Upper lobe of left lung (tissue), 6 donors: ENCODE data around the gene PLEKHG4B. TPM values are rescaled to one million over a fixed set of nuclear protein-coding genes. Genes with fewer than 3 reads are reported as not detected.

ENCODE experiments used
- ATAC-seq, 2 donors: fragments of 200-7000 bp; cut with Tn5 transposase; one replicate each; pipeline ENCODE4 v1.9.1; 2022; ENCODE audit warnings: mild to moderate bottlenecking in 2 of 2, moderate library complexity in 2 of 2; ENCODE audit not compliant: low FRiP score in 2 of 2
- DNase-seq, 2 donors: peaks; one replicate each; pipeline ENCODE4 v3.0.0-alpha.2; 2019 to 2020
- H3K27ac ChIP-seq, 4 donors: fragments of 200-600 bp; sonication (generic); one replicate each; pipeline ENCODE4 v1.5.1; 2016 to 2019
- H3K27me3 ChIP-seq, 4 donors: fragments of 200-600 bp; sonication (generic); one replicate each; pipeline ENCODE4 v1.5.1; 2017 to 2019
- H3K36me3 ChIP-seq, 4 donors: fragments of 200-600 bp; sonication (generic); one replicate each; pipeline ENCODE4 v1.5.1; 2016 to 2019
- H3K4me1 ChIP-seq, 4 donors: fragments of 200-600 bp; sonication (generic); one replicate each; pipeline ENCODE4 v1.5.1; 2018 to 2019
- H3K4me3 ChIP-seq, 4 donors: fragments of 200-600 bp; sonication (generic); one replicate each; pipeline ENCODE4 v1.5.1; 2017 to 2019; ENCODE audit warnings: mild to moderate bottlenecking in 2 of 4, moderate library complexity in 1 of 4
- H3K9me3 ChIP-seq, 4 donors: fragments of 200-600 bp; sonication (generic); one replicate each; pipeline ENCODE4 v1.5.1; 2018 to 2019
- CTCF ChIP-seq, 6 experiments: fragments of 450-650 bp in 4 of 6; fragments of 200-600 bp in 2 of 6; sonication (generic) in 2 of 6; IDR thresholded peaks; one replicate each; pipeline ENCODE4 v1.5.1; 2016 to 2019; ENCODE audit warnings: antibody characterized with exemption in 6 of 6
- EP300 ChIP-seq, 4 donors: sonication (generic); formaldehyde crosslinking; IDR thresholded peaks; one replicate each; pipeline ENCODE4 v1.5.1; 2017; ENCODE audit warnings: antibody characterized with exemption in 4 of 4, control low read depth in 2 of 4
- POLR2A ChIP-seq, 4 donors: fragments of 450-650 bp; IDR thresholded peaks; one replicate each; pipeline ENCODE4 v1.5.1; 2016 to 2017; ENCODE audit warnings: antibody characterized with exemption in 4 of 4, mild to moderate bottlenecking in 2 of 4
- POLR2AphosphoS5 ChIP-seq, 2 donors: sonication (generic); formaldehyde crosslinking; IDR thresholded peaks; one replicate each; pipeline ENCODE4 v1.5.1; 2017; ENCODE audit warnings: antibody characterized with exemption in 2 of 2
- WGBS, 2 donors: methylation state at CpG; one replicate each; pipeline ENCODE4 v1.1.5; 2017 to 2018; 5-methylcytosine and 5-hydroxymethylcytosine counted together
- total RNA-seq, 6 donors: library from RNA; depleted of rRNA in 4 of 6; stranded (reverse); fragments of >200 nt in 4 of 6; gene quantifications; one replicate each; pipeline versions ENCODE4 v1.1.0 to v1.2.1, GENCODE V29; 2016 to 2021
- donor health status: DM: no; HTN: no; CAD: no; lungs with moderate emphysema.
- donor health status: DM: no; HTN: yes; CAD: no; lungs with severe emphysema.

The PLEKHG4B gene
- total RNA-seq, 6 donors from 2014 or later: 0.40 to 5.9 (median 2.9) TPM

- DNase-seq: peak in 1 of 2 donors; percentile 15
- H3K4me1 ChIP-seq: no peaks in the 10 kb centered on the region
- no peak for ATAC-seq
These were observed 14.6 kb downstream of the PLEKHG4B start for GRCh38 chr5:106587-106986.

GRCh38 chr5:107526-107925 lies 15.6 kb downstream of the PLEKHG4B start:
- Histone ChIP-seq H3K36me3 (no peaks in the 10 kb centered on the region), H3K9me3 (no peaks in the 10 kb centered on the region), H3K27me3 (no peaks in the 10 kb centered on the region), H3K27ac (no peak overlapping the region), H3K4me3 (no peak overlapping the region), H3K4me1 (no peaks in the 10 kb centered on the region)
- no peak for TF ChIP-seq EP300 (IDR thresholded peaks at IDR 0.05)
- TF ChIP-seq POLR2AphosphoS5 (IDR thresholded peaks at IDR 0.05): no peak
- no peak for TF ChIP-seq POLR2A (IDR thresholded peaks at IDR 0.05)
- no peak for TF ChIP-seq CTCF (IDR thresholded peaks at IDR 0.05)
- DNase-seq (peak in 1 of 2 donors; percentile 26), ATAC-seq (peak; percentile 19 to 50)
- 91 to 92% methylated on average over 2 to 6 of the region's 6 CpGs for WGBS, 2 donors

More at GRCh38 chr5:106587-106986, 14.6 kb downstream of the PLEKHG4B start:
- H3K9me3 ChIP-seq: no peaks in the 10 kb centered on the region
- no peaks in the 10 kb centered on the region for H3K36me3 ChIP-seq
- WGBS, 2 donors: 83 to 86% methylated on average over 13 of the region's 13 CpGs
- H3K4me3 ChIP-seq: no peak overlapping the region
- no peaks in the 10 kb centered on the region for H3K27me3 ChIP-seq
- no peak for TF ChIP-seq POLR2A (IDR thresholded peaks at IDR 0.05)
- TF ChIP-seq POLR2AphosphoS5 (IDR thresholded peaks at IDR 0.05): no peak
- no peak for TF ChIP-seq EP300 (IDR thresholded peaks at IDR 0.05)
- TF ChIP-seq CTCF (IDR thresholded peaks at IDR 0.05): no peak
- no peak overlapping the region for H3K27ac ChIP-seq

GRCh38 chr5:109826-110225 lies 17.9 kb downstream of the PLEKHG4B start:
- TF ChIP-seq EP300 (IDR thresholded peaks at IDR 0.05): no peak
- no peak for TF ChIP-seq POLR2AphosphoS5 (IDR thresholded peaks at IDR 0.05)
- no peak for TF ChIP-seq POLR2A (IDR thresholded peaks at IDR 0.05)
- no peak for TF ChIP-seq CTCF (IDR thresholded peaks at IDR 0.05)
- no peak overlapping the region for H3K27ac ChIP-seq
- H3K4me3 ChIP-seq: no peak overlapping the region
- 91 to 94% methylated on average over 11 to 14 of the region's 14 CpGs for WGBS, 2 donors
- H3K9me3 ChIP-seq: no peaks in the 10 kb centered on the region
- ATAC-seq: no peak
- DNase-seq: no peak
- no peaks in the 10 kb centered on the region for H3K27me3 ChIP-seq
- no peaks in the 10 kb centered on the region for H3K4me1 ChIP-seq
- no peaks in the 10 kb centered on the region for H3K36me3 ChIP-seq

- WGBS, 2 donors: 90 to 91% methylated on average over 26 of the region's 26 CpGs
- Histone ChIP-seq H3K27ac (no peak overlapping the region), H3K27me3 (no peaks in the 10 kb centered on the region), H3K4me3 (no peak overlapping the region), H3K4me1 (no peaks in the 10 kb centered on the region), H3K9me3 (no peaks in the 10 kb centered on the region), H3K36me3 (no peaks in the 10 kb centered on the region)
- no peak for TF ChIP-seq POLR2A (IDR thresholded peaks at IDR 0.05)
- TF ChIP-seq CTCF (IDR thresholded peaks at IDR 0.05): no peak
- TF ChIP-seq POLR2AphosphoS5 (IDR thresholded peaks at IDR 0.05): no peak
- TF ChIP-seq EP300 (IDR thresholded peaks at IDR 0.05): no peak
- DNase-seq (no peak), ATAC-seq (no peak)
These were observed 18.4 kb downstream of the PLEKHG4B start for GRCh38 chr5:110270-110888.

- H3K4me3 ChIP-seq: no peak overlapping the region
- DNase-seq: peak in 1 of 2 donors; percentile 55
- H3K36me3 ChIP-seq: no peaks in the 10 kb centered on the region
- H3K27ac ChIP-seq: no peak overlapping the region
- no peaks in the 10 kb centered on the region for H3K4me1 ChIP-seq
- TF ChIP-seq CTCF (IDR thresholded peaks at IDR 0.05) (no peak), EP300 (IDR thresholded peaks at IDR 0.05) (no peak), POLR2A (IDR thresholded peaks at IDR 0.05) (no peak), POLR2AphosphoS5 (IDR thresholded peaks at IDR 0.05) (no peak)
- no peaks in the 10 kb centered on the region for H3K9me3 ChIP-seq
- H3K27me3 ChIP-seq: no peaks in the 10 kb centered on the region
- peak; percentile 12 to 20 for ATAC-seq
- 100% methylated on average over 5 of the region's 5 CpGs; no CpG with 5 or more reads in 1 of the 2 donors for WGBS, 2 donors
These were observed 19.2 kb downstream of the PLEKHG4B start for GRCh38 chr5:111171-111570.
